Measurements from ENCODE around the gene NCEH1.

GRCh38 chr3:172607305-172608121, 103.4 kb downstream of the NCEH1 start:
- TF ChIP-seq CTCF (IDR thresholded peaks at IDR 0.05): no peak
- TF ChIP-seq POLR2AphosphoS5 (IDR thresholded peaks at IDR 0.05): no peak
- TF ChIP-seq POLR2A (IDR thresholded peaks at IDR 0.05): no peak
- no peak for TF ChIP-seq EP300 (IDR thresholded peaks at IDR 0.05)
